ENCODE data around the gene PML.

Gene PML

DNA sequence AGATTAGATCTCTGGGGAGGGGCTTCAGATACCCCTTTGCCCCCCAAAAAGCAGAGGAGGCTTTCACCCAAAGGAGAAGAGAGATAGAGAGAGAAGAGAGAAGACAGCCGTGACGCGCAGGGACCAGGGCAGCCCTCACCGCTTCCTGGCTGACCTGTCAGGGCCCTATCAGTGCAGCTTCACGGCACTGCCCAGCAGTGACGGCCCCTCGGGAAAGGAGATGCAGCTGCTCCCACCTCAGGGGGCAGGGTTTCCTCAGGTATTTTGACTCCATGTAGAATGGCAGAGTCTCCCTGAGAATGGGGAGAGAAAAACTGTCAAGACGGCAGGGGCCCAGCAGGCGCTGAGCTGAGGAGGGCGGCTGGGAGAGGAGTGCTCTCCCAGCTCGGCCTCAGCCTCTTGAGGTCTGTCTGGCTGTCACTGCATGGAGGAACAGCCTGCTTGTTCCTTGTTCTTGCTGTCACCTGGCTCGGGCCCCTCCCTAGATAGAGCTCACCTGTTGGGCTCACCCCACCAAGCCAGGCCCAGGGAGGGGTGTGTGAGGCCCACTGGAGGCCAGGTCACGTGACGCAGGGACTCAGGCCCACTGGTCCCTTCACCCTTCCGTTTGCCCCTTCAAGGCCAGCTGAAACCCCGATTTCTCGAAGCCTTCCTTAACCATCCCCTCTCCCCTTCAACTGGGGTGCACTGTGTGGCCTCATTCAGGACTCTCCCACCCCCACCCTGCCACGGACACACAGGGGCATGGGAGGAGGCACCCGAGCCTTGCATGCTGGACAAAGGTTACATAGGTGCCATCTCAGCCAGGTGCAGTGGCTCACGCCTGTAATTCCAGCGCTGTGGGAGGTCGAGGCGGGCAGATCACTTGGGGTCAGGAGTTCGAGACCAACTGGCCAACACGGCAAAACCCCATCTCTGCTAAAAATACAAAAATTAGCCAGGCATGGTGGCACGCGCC is 40.0 kb upstream of the PML start (continued):
- TF ChIP-seq ZNF621 (tag by site-specific recombination; IDR thresholded peaks at IDR 0.05), result no peak

DNA sequence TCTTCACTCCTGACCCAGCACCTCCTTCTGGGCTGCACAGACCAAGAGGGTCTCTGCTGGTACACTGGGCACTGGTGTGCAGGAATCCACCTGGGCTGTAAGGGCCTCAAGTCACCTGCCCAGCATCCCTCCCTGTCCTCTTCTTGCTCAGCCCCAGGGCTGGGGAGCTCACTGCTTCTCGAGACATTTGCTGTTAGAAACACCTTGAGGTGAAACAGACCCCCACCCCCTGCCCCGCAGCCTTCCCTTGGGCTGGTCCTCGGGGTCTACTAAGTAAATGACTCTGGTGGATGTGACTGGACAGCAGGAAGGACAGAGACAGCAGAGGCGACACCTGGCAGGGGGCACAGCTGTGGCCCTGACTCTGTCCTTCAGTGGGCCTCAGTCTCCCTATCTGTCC is 39.2 kb upstream of the PML start:
- no peaks in the 10 kb centered on the region for H3K36me3 ChIP-seq (ENCODE audit: control insufficient read depth in 2 of 2, insufficient read depth in 1 of 2, low read length in 2 of 2)
- peaks cover 6% of the 10 kb centered on the region; the same call in 1 of the 2 replicates for H3K4me1 ChIP-seq (ENCODE audit: control insufficient read depth, insufficient read depth, low read length)
- TF ChIP-seq HOXD13 (CRISPR knock-in tag; IDR thresholded peaks at IDR 0.05; ENCODE audit: borderline replicate concordance), result no peak
- TF ChIP-seq ZNF433 (tag by site-specific recombination; IDR thresholded peaks at IDR 0.05; ENCODE audit: low read depth), result no peak
- no peak for TF ChIP-seq ZNF596 (tag by site-specific recombination; IDR thresholded peaks at IDR 0.05)
- no peak for TF ChIP-seq SCRT1 (tag by site-specific recombination; IDR thresholded peaks at IDR 0.05; ENCODE audit: borderline replicate concordance)
- TF ChIP-seq ZNF677 (tag by site-specific recombination; IDR thresholded peaks at IDR 0.05), result no peak
- TF ChIP-seq ZNF23 (tag by site-specific recombination; IDR thresholded peaks at IDR 0.05; ENCODE audit: borderline replicate concordance), result no peak
- TF ChIP-seq, protein P1, sequence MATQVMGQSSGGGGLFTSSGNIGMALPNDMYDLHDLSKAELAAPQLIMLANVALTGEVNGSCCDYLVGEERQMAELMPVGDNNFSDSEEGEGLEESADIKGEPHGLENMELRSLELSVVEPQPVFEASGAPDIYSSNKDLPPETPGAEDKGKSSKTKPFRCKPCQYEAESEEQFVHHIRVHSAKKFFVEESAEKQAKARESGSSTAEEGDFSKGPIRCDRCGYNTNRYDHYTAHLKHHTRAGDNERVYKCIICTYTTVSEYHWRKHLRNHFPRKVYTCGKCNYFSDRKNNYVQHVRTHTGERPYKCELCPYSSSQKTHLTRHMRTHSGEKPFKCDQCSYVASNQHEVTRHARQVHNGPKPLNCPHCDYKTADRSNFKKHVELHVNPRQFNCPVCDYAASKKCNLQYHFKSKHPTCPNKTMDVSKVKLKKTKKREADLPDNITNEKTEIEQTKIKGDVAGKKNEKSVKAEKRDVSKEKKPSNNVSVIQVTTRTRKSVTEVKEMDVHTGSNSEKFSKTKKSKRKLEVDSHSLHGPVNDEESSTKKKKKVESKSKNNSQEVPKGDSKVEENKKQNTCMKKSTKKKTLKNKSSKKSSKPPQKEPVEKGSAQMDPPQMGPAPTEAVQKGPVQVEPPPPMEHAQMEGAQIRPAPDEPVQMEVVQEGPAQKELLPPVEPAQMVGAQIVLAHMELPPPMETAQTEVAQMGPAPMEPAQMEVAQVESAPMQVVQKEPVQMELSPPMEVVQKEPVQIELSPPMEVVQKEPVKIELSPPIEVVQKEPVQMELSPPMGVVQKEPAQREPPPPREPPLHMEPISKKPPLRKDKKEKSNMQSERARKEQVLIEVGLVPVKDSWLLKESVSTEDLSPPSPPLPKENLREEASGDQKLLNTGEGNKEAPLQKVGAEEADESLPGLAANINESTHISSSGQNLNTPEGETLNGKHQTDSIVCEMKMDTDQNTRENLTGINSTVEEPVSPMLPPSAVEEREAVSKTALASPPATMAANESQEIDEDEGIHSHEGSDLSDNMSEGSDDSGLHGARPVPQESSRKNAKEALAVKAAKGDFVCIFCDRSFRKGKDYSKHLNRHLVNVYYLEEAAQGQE (tag by site-specific recombination; IDR thresholded peaks at IDR 0.05), result no peak
- TF ChIP-seq, protein P2, sequence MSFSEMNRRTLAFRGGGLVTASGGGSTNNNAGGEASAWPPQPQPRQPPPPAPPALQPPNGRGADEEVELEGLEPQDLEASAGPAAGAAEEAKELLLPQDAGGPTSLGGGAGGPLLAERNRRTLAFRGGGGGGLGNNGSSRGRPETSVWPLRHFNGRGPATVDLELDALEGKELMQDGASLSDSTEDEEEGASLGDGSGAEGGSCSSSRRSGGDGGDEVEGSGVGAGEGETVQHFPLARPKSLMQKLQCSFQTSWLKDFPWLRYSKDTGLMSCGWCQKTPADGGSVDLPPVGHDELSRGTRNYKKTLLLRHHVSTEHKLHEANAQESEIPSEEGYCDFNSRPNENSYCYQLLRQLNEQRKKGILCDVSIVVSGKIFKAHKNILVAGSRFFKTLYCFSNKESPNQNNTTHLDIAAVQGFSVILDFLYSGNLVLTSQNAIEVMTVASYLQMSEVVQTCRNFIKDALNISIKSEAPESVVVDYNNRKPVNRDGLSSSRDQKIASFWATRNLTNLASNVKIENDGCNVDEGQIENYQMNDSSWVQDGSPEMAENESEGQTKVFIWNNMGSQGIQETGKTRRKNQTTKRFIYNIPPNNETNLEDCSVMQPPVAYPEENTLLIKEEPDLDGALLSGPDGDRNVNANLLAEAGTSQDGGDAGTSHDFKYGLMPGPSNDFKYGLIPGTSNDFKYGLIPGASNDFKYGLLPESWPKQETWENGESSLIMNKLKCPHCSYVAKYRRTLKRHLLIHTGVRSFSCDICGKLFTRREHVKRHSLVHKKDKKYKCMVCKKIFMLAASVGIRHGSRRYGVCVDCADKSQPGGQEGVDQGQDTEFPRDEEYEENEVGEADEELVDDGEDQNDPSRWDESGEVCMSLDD (tag by site-specific recombination; IDR thresholded peaks at IDR 0.05), result no peak
- TF ChIP-seq, protein P3, sequence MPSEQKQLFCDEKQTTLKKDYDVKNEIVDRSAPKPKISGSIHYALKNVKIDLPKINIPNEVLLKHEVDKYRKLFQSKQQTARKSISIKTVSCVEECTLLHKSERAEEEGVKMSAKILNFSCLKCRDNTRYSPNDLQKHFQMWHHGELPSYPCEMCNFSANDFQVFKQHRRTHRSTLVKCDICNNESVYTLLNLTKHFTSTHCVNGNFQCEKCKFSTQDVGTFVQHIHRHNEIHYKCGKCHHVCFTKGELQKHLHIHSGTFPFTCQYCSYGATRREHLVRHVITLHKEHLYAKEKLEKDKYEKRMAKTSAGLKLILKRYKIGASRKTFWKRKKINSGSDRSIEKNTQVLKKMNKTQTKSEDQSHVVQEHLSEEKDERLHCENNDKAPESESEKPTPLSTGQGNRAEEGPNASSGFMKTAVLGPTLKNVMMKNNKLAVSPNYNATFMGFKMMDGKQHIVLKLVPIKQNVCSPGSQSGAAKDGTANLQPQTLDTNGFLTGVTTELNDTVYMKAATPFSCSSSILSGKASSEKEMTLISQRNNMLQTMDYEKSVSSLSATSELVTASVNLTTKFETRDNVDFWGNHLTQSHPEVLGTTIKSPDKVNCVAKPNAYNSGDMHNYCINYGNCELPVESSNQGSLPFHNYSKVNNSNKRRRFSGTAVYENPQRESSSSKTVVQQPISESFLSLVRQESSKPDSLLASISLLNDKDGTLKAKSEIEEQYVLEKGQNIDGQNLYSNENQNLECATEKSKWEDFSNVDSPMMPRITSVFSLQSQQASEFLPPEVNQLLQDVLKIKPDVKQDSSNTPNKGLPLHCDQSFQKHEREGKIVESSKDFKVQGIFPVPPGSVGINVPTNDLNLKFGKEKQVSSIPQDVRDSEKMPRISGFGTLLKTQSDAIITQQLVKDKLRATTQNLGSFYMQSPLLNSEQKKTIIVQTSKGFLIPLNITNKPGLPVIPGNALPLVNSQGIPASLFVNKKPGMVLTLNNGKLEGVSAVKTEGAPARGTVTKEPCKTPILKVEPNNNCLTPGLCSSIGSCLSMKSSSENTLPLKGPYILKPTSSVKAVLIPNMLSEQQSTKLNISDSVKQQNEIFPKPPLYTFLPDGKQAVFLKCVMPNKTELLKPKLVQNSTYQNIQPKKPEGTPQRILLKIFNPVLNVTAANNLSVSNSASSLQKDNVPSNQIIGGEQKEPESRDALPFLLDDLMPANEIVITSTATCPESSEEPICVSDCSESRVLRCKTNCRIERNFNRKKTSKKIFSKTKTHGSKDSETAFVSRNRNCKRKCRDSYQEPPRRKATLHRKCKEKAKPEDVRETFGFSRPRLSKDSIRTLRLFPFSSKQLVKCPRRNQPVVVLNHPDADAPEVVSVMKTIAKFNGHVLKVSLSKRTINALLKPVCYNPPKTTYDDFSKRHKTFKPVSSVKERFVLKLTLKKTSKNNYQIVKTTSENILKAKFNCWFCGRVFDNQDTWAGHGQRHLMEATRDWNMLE (tag by site-specific recombination; conservative IDR thresholded peaks at IDR 0.05; ENCODE audit: low read depth), result no peak
- no peak for TF ChIP-seq ZNF157 (tag by site-specific recombination; IDR thresholded peaks at IDR 0.05)
- no peak for TF ChIP-seq ZNF140 (tag by site-specific recombination; IDR thresholded peaks at IDR 0.05)
- TF ChIP-seq ZNF248 (tag by site-specific recombination; IDR thresholded peaks at IDR 0.05), result no peak
- no peak for TF ChIP-seq ZNF830 (tag by site-specific recombination; IDR thresholded peaks at IDR 0.05; ENCODE audit: low read depth)
- TF ChIP-seq ZNF571 (tag by site-specific recombination; IDR thresholded peaks at IDR 0.05), result no peak
- no peak for TF ChIP-seq ZNF292 (tag by site-specific recombination; IDR thresholded peaks at IDR 0.05; ENCODE audit: borderline replicate concordance, low read depth)
- TF ChIP-seq ZNF133 (tag by site-specific recombination; IDR thresholded peaks at IDR 0.05), result no peak
- TF ChIP-seq ZNF423 (tag by site-specific recombination; IDR thresholded peaks at IDR 0.05), result no peak
- CTCF ChIA-PET, result interaction anchor here (1.1 to 14.4 kb wide), 2 partner anchors 14 to 27 kb away, joined by 3 to 276 read pairs; no protein-coding TSS in a partner anchor
- POLR2A ChIA-PET, result no interaction called here
- H3K9me3 ChIP-seq (ENCODE audit: control insufficient read depth, insufficient read depth, low read depth, low read length), result no peaks in the 10 kb centered on the region
- H3K27ac ChIP-seq (ENCODE audit: extremely low read depth, low read depth, low read length), result no peak overlapping the region
- H3K4me3 ChIP-seq (ENCODE audit: low read depth, low read length), result no peak overlapping the region
